ENCODE measurements around the gene PAOX.
A peak's percentile ranks its signal among the peaks of the same experiment; 100 is the strongest.
"Not testable (repeated sequence)": the region's sequence is repeated elsewhere in the genome, so short reads cannot be mapped to it uniquely, and the experiment has no call there.

Gene PAOX

GRCh38 chr10:133364645-133365431 lies 14.2 kb upstream of the PAOX start:
- DNase-seq (ENCODE audit: low read depth) = no peak

- no peak for DNase-seq (ENCODE audit: low read depth)
These were observed 13.5 kb upstream of the PAOX start for GRCh38 chr10:133365461-133366129.

GRCh38 chr10:133366130-133366478 lies 13.0 kb upstream of the PAOX start:
- DNase-seq (ENCODE audit: low read depth) = no peak

GRCh38 chr10:133366751-133367150 lies 12.3 kb upstream of the PAOX start:
- no peak for DNase-seq (ENCODE audit: low read depth)

GRCh38 chr10:133367461-133367860 lies 11.6 kb upstream of the PAOX start:
- not testable (repeated sequence) for DNase-seq (ENCODE audit: low read depth)

- no peak for DNase-seq (ENCODE audit: low read depth)
These were observed 10.9 kb upstream of the PAOX start for GRCh38 chr10:133368153-133368552.

- no peak for DNase-seq (ENCODE audit: low read depth)
These were observed 8.9 kb upstream of the PAOX start for GRCh38 chr10:133370030-133370786.

- no peak for DNase-seq (ENCODE audit: low read depth)
These were observed 6.6 kb upstream of the PAOX start for GRCh38 chr10:133372507-133372906.

GRCh38 chr10:133373174-133374090 lies 5.6 kb upstream of the PAOX start, which contains the start of gene ECHS1:
TSS of gene ECHS1 (minus strand) at chr10:133373354. CDS start at chr10:133373333, 21 bp downstream.
- DNase-seq (ENCODE audit: low read depth) = peak; percentile 86

GRCh38 chr10:133375357-133376115 lies 3.5 kb upstream of the PAOX start:
- no peak for DNase-seq (ENCODE audit: low read depth)

- not testable (repeated sequence) for DNase-seq (ENCODE audit: low read depth)
These were observed 2.9 kb upstream of the PAOX start for GRCh38 chr10:133376183-133376582.

- DNase-seq (ENCODE audit: low read depth) = no peak
These were observed 1.8 kb upstream of the PAOX start for GRCh38 chr10:133377025-133377817.

- no peak for DNase-seq (ENCODE audit: low read depth)
These were observed 1.2 kb upstream of the PAOX start for GRCh38 chr10:133377818-133378250.

GRCh38 chr10:133378251-133379096 lies 588 bp upstream of the PAOX start:
- no peak for DNase-seq (ENCODE audit: low read depth)

- DNase-seq (ENCODE audit: low read depth) = no peak
These were observed 972 bp downstream of the PAOX start for GRCh38 chr10:133379801-133380666.

- no peak for DNase-seq (ENCODE audit: low read depth)
These were observed 2.0 kb downstream of the PAOX start for GRCh38 chr10:133381036-133381435.

- DNase-seq (ENCODE audit: low read depth) = no peak
These were observed 4.5 kb downstream of the PAOX start for GRCh38 chr10:133383551-133383950.

GRCh38 chr10:133384071-133384470 lies 5.0 kb downstream of the PAOX start:
- no peak for DNase-seq (ENCODE audit: low read depth)
